Measurements from ENCODE around the gene DIRAS2.

DNA sequence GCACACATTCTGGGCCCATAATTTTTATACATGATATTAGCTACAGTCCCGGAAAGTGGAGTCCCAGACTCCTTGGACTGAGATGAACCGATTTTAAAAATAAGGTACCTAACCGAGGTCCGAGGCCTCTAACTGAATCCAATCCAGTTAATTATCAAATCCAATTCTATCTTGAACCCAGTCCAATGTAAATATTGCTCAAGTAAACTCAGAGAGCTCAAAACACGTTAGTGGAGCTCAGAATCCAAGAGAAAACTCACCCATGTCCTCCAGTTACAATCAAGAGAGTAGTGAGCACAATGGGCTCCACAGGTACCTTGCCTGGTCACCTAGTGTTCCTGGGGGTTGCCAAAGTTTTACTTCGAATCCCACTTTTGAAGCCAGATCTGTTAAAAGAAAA is 37.9 kb upstream of the DIRAS2 start:
- TF ChIP-seq, protein P1, sequence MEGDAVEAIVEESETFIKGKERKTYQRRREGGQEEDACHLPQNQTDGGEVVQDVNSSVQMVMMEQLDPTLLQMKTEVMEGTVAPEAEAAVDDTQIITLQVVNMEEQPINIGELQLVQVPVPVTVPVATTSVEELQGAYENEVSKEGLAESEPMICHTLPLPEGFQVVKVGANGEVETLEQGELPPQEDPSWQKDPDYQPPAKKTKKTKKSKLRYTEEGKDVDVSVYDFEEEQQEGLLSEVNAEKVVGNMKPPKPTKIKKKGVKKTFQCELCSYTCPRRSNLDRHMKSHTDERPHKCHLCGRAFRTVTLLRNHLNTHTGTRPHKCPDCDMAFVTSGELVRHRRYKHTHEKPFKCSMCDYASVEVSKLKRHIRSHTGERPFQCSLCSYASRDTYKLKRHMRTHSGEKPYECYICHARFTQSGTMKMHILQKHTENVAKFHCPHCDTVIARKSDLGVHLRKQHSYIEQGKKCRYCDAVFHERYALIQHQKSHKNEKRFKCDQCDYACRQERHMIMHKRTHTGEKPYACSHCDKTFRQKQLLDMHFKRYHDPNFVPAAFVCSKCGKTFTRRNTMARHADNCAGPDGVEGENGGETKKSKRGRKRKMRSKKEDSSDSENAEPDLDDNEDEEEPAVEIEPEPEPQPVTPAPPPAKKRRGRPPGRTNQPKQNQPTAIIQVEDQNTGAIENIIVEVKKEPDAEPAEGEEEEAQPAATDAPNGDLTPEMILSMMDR (conservative IDR thresholded peaks at IDR 0.05), result no peak
- TF ChIP-seq EZH2 (IDR thresholded peaks at IDR 0.05; ENCODE audit: low read depth), result no peak
